HTERT RPE-1 (cell line): ENCODE data around the gene TEAD1.

Source experiments
- in situ Hi-C: fragments of 300-500 bp; cut with MboI; formaldehyde crosslinking; loops from 4 replicates; pipeline ENCODE4 v1.14.3; 2020; ENCODE audit warnings: low sequenced_read_pairs

Gene TEAD1

GRCh38 chr11:12785901-12786300, 111.7 kb downstream of the TEAD1 start:
- in situ Hi-C loops, result no loop called here

- in situ Hi-C loops, result no loop called here
Observed at GRCh38 chr11:12786450-12786849, 112.2 kb downstream of the TEAD1 start.

GRCh38 chr11:12786891-12787290, 112.7 kb downstream of the TEAD1 start:
- in situ Hi-C loops, result no loop called here

GRCh38 chr11:12787847-12788246, 113.6 kb downstream of the TEAD1 start:
- in situ Hi-C loops, result no loop called here

- in situ Hi-C loops, result no loop called here
Observed at GRCh38 chr11:12789054-12789453, 114.8 kb downstream of the TEAD1 start.

- in situ Hi-C loops, result no loop called here
Observed at GRCh38 chr11:12789596-12790215, 115.5 kb downstream of the TEAD1 start.

- in situ Hi-C loops, result no loop called here
Observed at GRCh38 chr11:12790861-12791616, 116.8 kb downstream of the TEAD1 start.

GRCh38 chr11:12792018-12792417, 117.8 kb downstream of the TEAD1 start:
- in situ Hi-C loops, result no loop called here

GRCh38 chr11:12792590-12792989, 118.4 kb downstream of the TEAD1 start:
- in situ Hi-C loops, result no loop called here

GRCh38 chr11:12793065-12793464, 118.8 kb downstream of the TEAD1 start:
- in situ Hi-C loops, result no loop called here

- in situ Hi-C loops, result no loop called here
Observed at GRCh38 chr11:12793506-12793905, 119.3 kb downstream of the TEAD1 start.

GRCh38 chr11:12794576-12795230, 120.5 kb downstream of the TEAD1 start:
- in situ Hi-C loops, result no loop called here

GRCh38 chr11:12797996-12798395, 123.8 kb downstream of the TEAD1 start:
- in situ Hi-C loops, result no loop called here

- in situ Hi-C loops, result no loop called here
Observed at GRCh38 chr11:12798609-12799011, 124.4 kb downstream of the TEAD1 start.

- in situ Hi-C loops, result no loop called here
Observed at GRCh38 chr11:12799334-12799835, 125.2 kb downstream of the TEAD1 start.

GRCh38 chr11:12800032-12800671, 125.9 kb downstream of the TEAD1 start:
- in situ Hi-C loops, result no loop called here

- in situ Hi-C loops, result no loop called here
Observed at GRCh38 chr11:12800871-12801270, 126.7 kb downstream of the TEAD1 start.

- in situ Hi-C loops, result no loop called here
Observed at GRCh38 chr11:12801976-12802375, 127.8 kb downstream of the TEAD1 start.

GRCh38 chr11:12802418-12803085, 128.3 kb downstream of the TEAD1 start:
- in situ Hi-C loops, result no loop called here

GRCh38 chr11:12803086-12803826, 129.0 kb downstream of the TEAD1 start:
- in situ Hi-C loops, result no loop called here
